HT1080 (cell line): ENCODE results near the gene IKZF3. TPM values are rescaled to one million over a fixed set of nuclear protein-coding genes. Genes with fewer than 3 reads are reported as not detected.
"Not testable (repeated sequence)": the region's sequence is repeated elsewhere in the genome, so short reads cannot be mapped to it uniquely, and the experiment has no call there.

Experiments
- DNase-seq: peaks from one replicate; pipeline ENCODE4 v3.0.0-alpha.2; 2015; ENCODE audit warnings: low read depth
- total RNA-seq: library from RNA; depleted of rRNA; stranded (reverse); fragments of >200 nt; shearing (Covaris generic); gene quantifications from 2 replicates; pipeline ENCODE4 v1.2.3, GENCODE V29; 2014

Gene IKZF3
- total RNA-seq, 1 experiment from 2014 or later, result not detected

GRCh38 chr17:39861235-39861634 is 2.9 kb downstream of the IKZF3 start:
- DNase-seq, result no peak

GRCh38 chr17:39855911-39856649 is 8.0 kb downstream of the IKZF3 start:
- not testable (repeated sequence) for DNase-seq

GRCh38 chr17:39854909-39855308 is 9.2 kb downstream of the IKZF3 start:
- no peak for DNase-seq

GRCh38 chr17:39852239-39852638 is 11.9 kb downstream of the IKZF3 start:
- no peak for DNase-seq

- DNase-seq, result not testable (repeated sequence)
Measured at GRCh38 chr17:39850186-39850585, 13.9 kb downstream of the IKZF3 start.

- no peak for DNase-seq
Measured at GRCh38 chr17:39848600-39848999, 15.5 kb downstream of the IKZF3 start.

- DNase-seq, result no peak
Measured at GRCh38 chr17:39846205-39846604, 17.9 kb downstream of the IKZF3 start.

- no peak for DNase-seq
Measured at GRCh38 chr17:39845052-39845846, 18.9 kb downstream of the IKZF3 start.

- DNase-seq, result no peak
Measured at GRCh38 chr17:39841134-39841683, 22.9 kb downstream of the IKZF3 start.

- DNase-seq, result no peak
Measured at GRCh38 chr17:39838784-39839183, 25.3 kb downstream of the IKZF3 start.

GRCh38 chr17:39838057-39838456 is 26.1 kb downstream of the IKZF3 start:
- no peak for DNase-seq

- no peak for DNase-seq
Measured at GRCh38 chr17:39836117-39836516, 28.0 kb downstream of the IKZF3 start.

GRCh38 chr17:39835038-39835786 is 28.9 kb downstream of the IKZF3 start:
- DNase-seq, result no peak

GRCh38 chr17:39834017-39834416 is 30.1 kb downstream of the IKZF3 start:
- no peak for DNase-seq

- no peak for DNase-seq
Measured at GRCh38 chr17:39831588-39831987, 32.5 kb downstream of the IKZF3 start.

GRCh38 chr17:39828443-39828842 is 35.7 kb downstream of the IKZF3 start:
- no peak for DNase-seq

- DNase-seq, result no peak
Measured at GRCh38 chr17:39826334-39826733, 37.8 kb downstream of the IKZF3 start.

GRCh38 chr17:39823407-39824054 is 40.6 kb downstream of the IKZF3 start:
- no peak for DNase-seq

- no peak for DNase-seq
Measured at GRCh38 chr17:39822051-39822451, 42.1 kb downstream of the IKZF3 start.

GRCh38 chr17:39820987-39821386 is 43.1 kb downstream of the IKZF3 start:
- no peak for DNase-seq

- no peak for DNase-seq
Measured at GRCh38 chr17:39820541-39820940, 43.6 kb downstream of the IKZF3 start.
